Mammary epithelial cell (primary cell): ENCODE measurements around the gene PYHIN1.

Experiments used
- CTCF ChIP-seq, 2 donors: IDR thresholded peaks in 1 of 2; conservative IDR thresholded peaks in 1 of 2; 2 replicates each; pipeline ENCODE4 v1.5.1; 2011 to 2012; ENCODE audit warnings: inconsistent platforms in 2 of 2, low read length in 2 of 2, mild to moderate bottlenecking in 2 of 2, control low read depth in 1 of 2, low read depth in 1 of 2; ENCODE audit not compliant: insufficient read depth in 1 of 2; ENCODE audit errors: extremely low read depth in 1 of 2
- EZH2 ChIP-seq: IDR thresholded peaks from 2 replicates; pipeline ENCODE4 v1.6.1; 2012; ENCODE audit warnings: low read length, inconsistent platforms, borderline replicate concordance

GRCh38 chr1:158962983-158963382, 31.6 kb downstream of the PYHIN1 start:
- TF ChIP-seq CTCF (conservative IDR thresholded peaks at IDR 0.05 in 1 of 2, IDR thresholded peaks at IDR 0.05 in 1 of 2; ENCODE audit: extremely low read depth in 1 of 2, insufficient read depth in 1 of 2, low read depth in 1 of 2, low read length in 2 of 2) (no peak), EZH2 (no peak)
